Smooth muscle cell of the brain vasculature (primary cell): ENCODE data around the gene PLCE1.

Experiments
- DNase-seq: peaks from one replicate; pipeline ENCODE4 v3.0.0-alpha.2; 2012; ENCODE audit warnings: low read depth, low spot score

PLCE1 gene

GRCh38 chr10:94023906-94024305, 30.2 kb downstream of the PLCE1 start:
- DNase-seq, result no peak

GRCh38 chr10:94024407-94024806, 30.7 kb downstream of the PLCE1 start:
- no peak for DNase-seq

DNA sequence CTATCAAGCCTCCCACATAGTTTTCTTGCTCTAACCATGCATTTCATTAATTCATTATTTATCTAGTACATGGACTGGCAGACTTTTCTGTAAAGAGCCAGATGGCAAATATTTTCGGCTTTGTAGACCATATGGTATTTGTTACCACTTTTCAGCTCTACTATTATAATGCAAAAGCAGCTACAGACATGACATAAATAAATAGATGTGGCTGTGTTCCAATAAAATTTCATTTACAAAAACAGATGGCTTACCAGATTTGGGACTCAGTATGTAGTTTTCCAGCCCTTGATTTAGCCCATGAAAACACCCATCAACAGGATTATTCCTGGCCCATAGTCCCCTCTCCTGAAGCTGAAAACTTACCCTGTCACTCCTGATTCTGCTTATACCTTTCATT, 32.1 kb downstream of the PLCE1 start:
- no peak for DNase-seq

DNA sequence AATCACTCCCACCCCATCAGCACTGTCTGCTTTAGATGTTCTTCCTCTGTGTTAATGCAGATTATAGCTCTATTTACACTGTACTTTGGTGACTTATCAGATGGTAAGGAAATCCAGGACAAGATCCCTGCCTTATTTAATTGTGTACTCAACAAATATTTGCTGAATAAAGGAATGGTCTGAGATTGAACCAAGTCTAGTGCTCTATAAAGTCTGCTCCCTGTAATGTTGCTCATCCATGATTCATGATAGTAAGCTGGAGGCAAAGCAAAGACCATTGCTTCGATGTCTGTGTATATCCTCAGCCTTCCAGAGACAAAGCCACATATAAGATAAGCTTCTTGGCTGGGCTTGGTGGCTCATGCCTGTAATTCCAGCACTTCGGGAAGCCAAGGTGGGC, 33.5 kb downstream of the PLCE1 start:
- no peak for DNase-seq

DNA sequence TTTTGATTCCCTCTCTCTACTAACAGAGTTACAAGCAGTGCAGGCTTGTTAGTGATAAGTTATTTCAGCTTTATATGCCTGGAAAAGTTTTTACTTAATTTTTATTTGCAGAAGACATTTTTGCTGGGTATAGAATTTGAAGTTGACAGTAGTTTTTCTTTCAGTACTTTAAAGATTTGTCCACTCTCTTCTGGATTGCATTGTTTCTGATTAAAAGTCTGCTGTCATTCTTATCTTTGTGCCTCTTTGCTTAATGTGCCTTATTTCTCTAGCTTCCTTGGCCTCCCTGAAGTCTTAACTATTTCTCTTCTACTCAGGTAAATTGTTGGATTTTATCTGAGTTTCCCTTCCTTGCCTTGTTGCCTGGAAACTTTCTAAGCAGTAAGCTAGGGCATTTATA, 36.2 kb downstream of the PLCE1 start:
- DNase-seq, result no peak

- no peak for DNase-seq
Measured at GRCh38 chr10:94035982-94036765, 42.4 kb downstream of the PLCE1 start.

DNA sequence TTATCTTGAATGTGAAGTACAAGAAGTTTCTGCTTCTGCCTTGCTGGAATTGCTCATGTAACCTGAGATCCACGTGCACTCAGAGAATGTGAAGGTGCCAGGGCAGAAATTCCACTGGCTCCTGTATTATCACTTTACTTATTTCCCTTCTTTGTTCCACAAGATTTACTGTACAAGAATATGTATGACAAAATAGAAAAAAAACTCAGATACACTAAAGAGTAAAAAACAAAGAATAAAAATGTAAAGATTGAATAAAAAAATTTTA, 43.0 kb downstream of the PLCE1 start:
- no peak for DNase-seq

DNA sequence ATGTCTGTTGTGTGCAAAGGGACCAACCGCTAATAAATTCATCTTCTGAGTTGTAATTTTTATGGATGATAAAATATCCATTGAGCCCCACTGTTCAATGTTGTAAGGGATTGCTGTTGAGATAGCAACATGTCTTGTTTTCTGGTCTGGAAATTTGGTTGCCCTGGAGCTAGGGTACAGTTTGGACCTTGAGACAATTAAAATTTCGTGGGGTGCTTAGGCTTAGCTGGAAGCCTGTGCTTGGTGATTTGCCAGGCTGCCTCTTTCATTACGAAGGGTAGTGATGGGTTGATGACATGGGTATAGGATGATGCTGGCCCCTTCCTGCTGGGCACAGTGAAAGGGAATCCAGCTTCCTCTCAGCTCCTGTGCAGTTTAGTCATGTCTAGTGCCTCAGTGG, 43.6 kb downstream of the PLCE1 start:
- DNase-seq, result no peak

DNA sequence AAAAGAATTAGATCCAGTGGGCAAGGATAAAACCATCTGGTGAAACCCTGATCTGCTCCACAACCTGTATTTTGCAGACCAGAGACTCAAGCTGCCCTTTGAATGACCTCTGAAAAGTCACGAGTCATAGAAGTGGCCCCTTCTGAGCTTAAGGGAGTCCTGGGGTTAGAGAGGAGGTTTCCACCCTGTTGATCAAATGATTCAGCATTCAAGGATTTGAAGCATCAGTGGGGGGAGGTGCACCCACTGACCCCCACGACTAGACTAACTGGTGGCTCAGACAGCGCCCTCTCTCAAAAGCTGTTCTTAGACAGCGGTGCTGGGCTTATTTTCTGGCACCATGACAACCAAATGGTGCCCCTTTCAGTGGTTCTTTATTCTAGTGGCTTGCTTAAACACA, 44.3 kb downstream of the PLCE1 start:
- DNase-seq, result no peak

GRCh38 chr10:94041206-94041605, 47.5 kb downstream of the PLCE1 start:
- no peak for DNase-seq

DNA sequence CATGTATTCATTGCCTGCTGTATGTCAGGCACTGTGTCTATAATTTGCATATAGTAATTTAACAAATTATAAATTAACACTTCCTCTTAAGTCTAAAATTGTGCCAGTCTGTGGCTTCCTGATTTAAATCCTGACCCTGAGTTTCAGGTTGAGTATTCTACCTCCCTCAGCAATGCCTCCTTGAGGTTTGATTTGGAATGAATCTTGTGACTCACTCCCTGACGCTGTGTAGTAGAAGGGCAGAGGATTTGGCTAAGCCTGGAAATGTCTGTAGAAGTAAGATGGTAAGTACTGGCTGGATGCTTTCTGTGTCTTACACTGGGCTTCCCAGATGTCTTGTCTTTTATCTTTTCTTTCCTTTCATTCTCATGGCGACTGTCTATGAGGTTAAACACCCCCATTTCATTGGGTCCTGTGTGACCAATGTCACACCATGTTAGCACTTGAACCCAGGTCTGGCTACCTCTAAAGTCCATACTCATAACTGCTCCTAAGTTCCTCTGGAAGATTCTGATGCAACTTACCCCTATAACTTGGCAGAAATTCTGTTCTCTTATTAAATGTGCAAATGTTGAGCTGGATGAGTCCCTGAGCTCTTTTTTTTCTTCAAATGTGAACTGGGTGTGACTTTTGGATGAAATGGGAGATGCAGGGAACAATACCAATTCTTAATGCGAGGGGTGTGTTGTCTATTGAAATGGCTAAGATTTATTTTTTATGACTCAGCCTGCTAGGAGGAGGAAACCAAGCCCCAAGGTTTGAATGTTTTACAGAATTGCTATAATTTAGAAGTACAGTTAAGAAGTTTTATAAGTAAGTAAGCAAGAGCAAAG, 48.5 kb downstream of the PLCE1 start:
- DNase-seq, result no peak

GRCh38 chr10:94042834-94043175, 49.1 kb downstream of the PLCE1 start:
- DNase-seq, result no peak
